ENCODE measurements around the gene TMEM82.

Gene TMEM82

DNA sequence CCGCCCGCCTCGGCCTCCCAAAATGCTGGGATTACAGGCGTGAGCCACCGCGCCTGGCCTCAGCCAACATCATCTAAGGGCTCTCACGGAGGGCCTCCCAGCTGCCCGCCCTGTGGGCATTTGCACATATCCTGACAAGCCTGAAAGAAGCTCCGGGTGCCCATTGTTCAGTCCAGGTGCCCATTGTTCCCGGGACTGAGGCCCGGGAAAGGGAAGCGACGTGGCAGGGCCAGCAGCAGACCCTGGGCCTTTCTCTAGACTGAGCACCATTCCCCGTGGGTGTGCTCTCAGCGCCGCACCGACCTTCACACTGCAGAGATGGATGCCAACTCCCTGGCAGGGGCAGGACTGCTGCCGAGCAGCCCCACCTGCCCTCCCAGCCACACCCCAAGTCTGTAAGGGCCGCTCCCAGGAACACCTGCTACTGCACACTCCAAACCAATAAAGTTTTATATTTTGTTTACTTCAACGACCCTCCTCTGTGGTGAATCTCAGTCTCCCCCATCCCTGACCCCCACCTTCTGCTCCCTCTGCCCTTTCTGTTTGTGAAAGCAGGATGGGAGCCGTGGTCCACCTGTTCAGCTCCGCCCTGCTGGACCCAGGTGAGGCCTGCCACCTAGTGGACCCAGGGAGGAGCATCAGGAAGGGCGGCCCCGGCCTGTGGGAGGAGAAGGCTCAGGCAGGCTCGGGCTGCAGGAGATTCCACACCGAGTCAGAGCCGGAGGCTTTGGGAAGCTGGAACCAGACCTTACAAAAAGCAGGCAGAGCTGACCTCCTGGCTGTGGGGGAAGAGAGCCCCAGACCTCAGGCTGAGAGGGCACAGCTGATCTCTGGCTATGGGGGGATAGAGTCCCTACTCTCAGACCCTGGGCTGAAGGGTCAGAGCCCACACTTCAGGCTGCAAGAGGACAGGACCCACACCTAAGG is 1.1 kb upstream of the TMEM82 start:
- Histone ChIP-seq H3K27me3 (ENCODE audit: control insufficient read depth in 2 of 2, insufficient read depth in 2 of 2, low read length in 2 of 2) (no peaks in the 10 kb centered on the region), H3K4me1 (ENCODE audit: control insufficient read depth in 2 of 2, insufficient read depth in 2 of 2, low read length in 2 of 2) (peaks cover 20 to 39% of the 10 kb centered on the region in 2 donors), H3K4me3 (ENCODE audit: low read length in 2 of 2) (peak overlapping the region; percentile 10 to 56), H3K36me3 (ENCODE audit: control insufficient read depth in 2 of 2, insufficient read depth in 2 of 2, low read length in 2 of 2) (no peaks in the 10 kb centered on the region), H3K9me3 (ENCODE audit: control insufficient read depth in 2 of 2, low read length in 2 of 2) (no peaks in the 10 kb centered on the region), H3K27ac (ENCODE audit: low read depth in 2 of 2, low read length in 2 of 2) (peak overlapping the region; percentile 79 to 91), H3K9ac (ENCODE audit: low read depth in 1 of 2, low read length in 2 of 2) (peak overlapping the region; percentile 63 to 81)

GRCh38 chr1:15744122-15744679 is 1.9 kb downstream of the TMEM82 start:
- Histone ChIP-seq H3K4me1 (ENCODE audit: control insufficient read depth in 2 of 2, insufficient read depth in 2 of 2, low read length in 2 of 2) (peaks cover 3 to 17% of the 10 kb centered on the region in 2 donors), H3K9ac (ENCODE audit: low read depth in 1 of 2, low read length in 2 of 2) (no peak overlapping the region), H3K27me3 (ENCODE audit: control insufficient read depth in 2 of 2, insufficient read depth in 2 of 2, low read length in 2 of 2) (no peaks in the 10 kb centered on the region), H3K4me3 (ENCODE audit: low read length in 2 of 2) (no peak overlapping the region), H3K27ac (ENCODE audit: low read depth in 2 of 2, low read length in 2 of 2) (no peak overlapping the region), H3K36me3 (ENCODE audit: control insufficient read depth in 2 of 2, insufficient read depth in 2 of 2, low read length in 2 of 2) (no peaks in the 10 kb centered on the region), H3K9me3 (ENCODE audit: control insufficient read depth in 2 of 2, low read length in 2 of 2) (no peaks in the 10 kb centered on the region)

DNA sequence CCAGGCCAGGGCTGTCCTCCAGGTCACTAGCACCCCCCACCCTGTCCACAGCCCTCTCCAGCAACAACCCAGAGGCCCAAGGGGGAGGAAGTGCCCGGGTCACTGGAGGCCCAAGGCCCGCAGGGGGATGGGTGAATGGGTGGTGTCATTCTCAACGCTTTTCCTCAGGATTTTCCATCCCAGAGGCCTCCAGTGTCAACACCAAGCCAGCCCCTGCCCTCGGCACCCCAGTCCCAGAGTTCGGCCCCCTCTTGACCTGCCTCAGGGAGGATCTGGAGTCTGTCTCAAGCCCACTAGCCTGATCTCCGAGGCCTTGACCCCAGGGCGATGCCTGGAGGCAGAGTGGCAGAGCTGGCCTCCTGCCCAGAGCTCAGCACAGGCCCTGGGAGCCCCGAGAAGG is 5.1 kb downstream of the TMEM82 start:
- H3K9ac ChIP-seq (ENCODE audit: low read depth in 1 of 2, low read length in 2 of 2) = no peak overlapping the region
- no peaks in the 10 kb centered on the region for H3K27me3 ChIP-seq (ENCODE audit: control insufficient read depth in 2 of 2, insufficient read depth in 2 of 2, low read length in 2 of 2)
- peaks cover 0 to 3% of the 10 kb centered on the region in 2 donors for H3K4me1 ChIP-seq (ENCODE audit: control insufficient read depth in 2 of 2, insufficient read depth in 2 of 2, low read length in 2 of 2)
- no peaks in the 10 kb centered on the region for H3K9me3 ChIP-seq (ENCODE audit: control insufficient read depth in 2 of 2, low read length in 2 of 2)
- H3K4me3 ChIP-seq (ENCODE audit: low read length in 2 of 2) = no peak overlapping the region
- H3K36me3 ChIP-seq (ENCODE audit: control insufficient read depth in 2 of 2, insufficient read depth in 2 of 2, low read length in 2 of 2) = no peaks in the 10 kb centered on the region
- H3K27ac ChIP-seq (ENCODE audit: low read depth in 2 of 2, low read length in 2 of 2) = no peak overlapping the region

DNA sequence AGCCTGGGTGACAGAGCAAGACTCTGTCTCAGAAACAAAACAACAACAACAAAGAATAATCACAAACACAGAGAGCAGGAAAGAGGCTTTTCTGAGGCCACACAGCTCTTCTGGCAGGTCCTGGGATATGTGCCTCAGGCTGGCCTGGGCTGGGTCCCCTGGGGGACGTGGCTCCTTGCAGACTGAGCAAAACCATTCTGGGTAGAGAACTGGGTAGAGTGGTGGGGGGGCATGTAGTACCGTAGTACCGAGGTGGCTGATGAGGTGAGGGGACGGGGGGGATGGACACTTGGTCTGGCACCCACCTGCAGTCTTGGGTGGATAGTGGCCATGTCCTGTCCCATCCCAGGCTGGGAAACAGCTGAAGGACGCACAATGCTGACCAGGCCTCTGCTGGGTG is 6.0 kb downstream of the TMEM82 start:
- H3K27me3 ChIP-seq (ENCODE audit: control insufficient read depth in 2 of 2, insufficient read depth in 2 of 2, low read length in 2 of 2) = no peaks in the 10 kb centered on the region
- H3K4me1 ChIP-seq (ENCODE audit: control insufficient read depth in 2 of 2, insufficient read depth in 2 of 2, low read length in 2 of 2) = no peaks in the 10 kb centered on the region
- no peak overlapping the region for H3K27ac ChIP-seq (ENCODE audit: low read depth in 2 of 2, low read length in 2 of 2)
- H3K4me3 ChIP-seq (ENCODE audit: low read length in 2 of 2) = no peak overlapping the region
- no peaks in the 10 kb centered on the region for H3K9me3 ChIP-seq (ENCODE audit: control insufficient read depth in 2 of 2, low read length in 2 of 2)
- no peaks in the 10 kb centered on the region for H3K36me3 ChIP-seq (ENCODE audit: control insufficient read depth in 2 of 2, insufficient read depth in 2 of 2, low read length in 2 of 2)
- no peak overlapping the region for H3K9ac ChIP-seq (ENCODE audit: low read depth in 1 of 2, low read length in 2 of 2)

- H3K9ac ChIP-seq (ENCODE audit: low read depth in 1 of 2, low read length in 2 of 2) = no peak overlapping the region
- no peaks in the 10 kb centered on the region for H3K36me3 ChIP-seq (ENCODE audit: control insufficient read depth in 2 of 2, insufficient read depth in 2 of 2, low read length in 2 of 2)
- no peaks in the 10 kb centered on the region for H3K27me3 ChIP-seq (ENCODE audit: control insufficient read depth in 2 of 2, insufficient read depth in 2 of 2, low read length in 2 of 2)
- no peak overlapping the region for H3K27ac ChIP-seq (ENCODE audit: low read depth in 2 of 2, low read length in 2 of 2)
- H3K4me1 ChIP-seq (ENCODE audit: control insufficient read depth in 2 of 2, insufficient read depth in 2 of 2, low read length in 2 of 2) = no peaks in the 10 kb centered on the region
- H3K9me3 ChIP-seq (ENCODE audit: control insufficient read depth in 2 of 2, low read length in 2 of 2) = no peaks in the 10 kb centered on the region
- no peak overlapping the region for H3K4me3 ChIP-seq (ENCODE audit: low read length in 2 of 2)
These were observed 6.5 kb downstream of the TMEM82 start for GRCh38 chr1:15748690-15749398.

DNA sequence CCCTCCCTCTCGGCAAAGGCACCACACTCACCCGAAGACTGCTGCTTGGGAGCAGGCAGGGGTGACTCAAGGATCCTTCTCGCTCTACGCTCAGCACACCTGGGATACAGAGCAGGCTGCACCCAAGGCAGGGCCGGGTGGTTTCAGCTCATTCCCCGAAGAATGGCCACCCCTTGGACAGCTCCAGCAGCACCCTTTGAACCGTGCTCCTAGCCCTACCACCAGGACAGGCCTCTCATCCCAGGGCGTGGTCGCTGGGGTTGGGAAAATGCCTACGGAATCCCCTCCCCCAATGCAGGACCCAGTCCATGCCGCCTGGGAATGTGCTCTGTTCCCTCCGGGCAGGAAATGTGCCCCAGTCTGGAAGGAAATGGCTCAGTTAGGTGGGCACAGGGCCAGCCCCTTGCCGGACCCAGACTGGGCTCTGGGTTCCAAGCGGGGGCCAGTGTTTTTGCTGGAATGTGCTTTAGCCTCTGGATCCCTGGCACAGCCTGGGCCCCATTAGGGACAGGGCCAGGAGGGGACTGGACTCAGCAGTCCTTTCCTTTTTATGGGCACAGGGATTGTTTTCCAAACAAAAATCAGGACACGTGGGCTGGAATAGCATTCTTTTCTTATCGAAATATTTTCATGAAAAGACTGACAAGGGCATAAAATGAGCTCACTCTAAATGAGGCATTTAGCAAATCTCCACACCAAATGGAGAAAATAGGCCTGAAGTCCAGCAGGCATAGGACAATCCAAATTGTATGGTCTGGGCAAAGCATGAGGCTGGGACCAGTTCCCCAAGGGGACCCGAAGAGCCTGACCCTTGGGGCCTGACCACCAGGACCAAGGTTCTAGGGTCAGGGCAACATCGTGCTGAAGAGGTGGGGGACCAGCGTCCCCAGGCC is 7.3 kb downstream of the TMEM82 start:
- no peaks in the 10 kb centered on the region for H3K27me3 ChIP-seq (ENCODE audit: control insufficient read depth in 2 of 2, insufficient read depth in 2 of 2, low read length in 2 of 2)
- H3K27ac ChIP-seq (ENCODE audit: low read depth in 2 of 2, low read length in 2 of 2) = no peak overlapping the region
- no peaks in the 10 kb centered on the region for H3K4me1 ChIP-seq (ENCODE audit: control insufficient read depth in 2 of 2, insufficient read depth in 2 of 2, low read length in 2 of 2)
- no peak overlapping the region for H3K4me3 ChIP-seq (ENCODE audit: low read length in 2 of 2)
- no peaks in the 10 kb centered on the region for H3K9me3 ChIP-seq (ENCODE audit: control insufficient read depth in 2 of 2, low read length in 2 of 2)
- H3K36me3 ChIP-seq (ENCODE audit: control insufficient read depth in 2 of 2, insufficient read depth in 2 of 2, low read length in 2 of 2) = no peaks in the 10 kb centered on the region
- no peak overlapping the region for H3K9ac ChIP-seq (ENCODE audit: low read depth in 1 of 2, low read length in 2 of 2)

GRCh38 chr1:15750924-15751323 is 8.6 kb downstream of the TMEM82 start:
- H3K9ac ChIP-seq (ENCODE audit: low read depth in 1 of 2, low read length in 2 of 2) = no peak overlapping the region
- peaks cover 4 to 7% of the 10 kb centered on the region in 2 donors for H3K4me1 ChIP-seq (ENCODE audit: control insufficient read depth in 2 of 2, insufficient read depth in 2 of 2, low read length in 2 of 2)
- no peak overlapping the region for H3K27ac ChIP-seq (ENCODE audit: low read depth in 2 of 2, low read length in 2 of 2)
- no peaks in the 10 kb centered on the region for H3K9me3 ChIP-seq (ENCODE audit: control insufficient read depth in 2 of 2, low read length in 2 of 2)
- H3K4me3 ChIP-seq (ENCODE audit: low read length in 2 of 2) = no peak overlapping the region
- H3K36me3 ChIP-seq (ENCODE audit: control insufficient read depth in 2 of 2, insufficient read depth in 2 of 2, low read length in 2 of 2) = no peaks in the 10 kb centered on the region
- H3K27me3 ChIP-seq (ENCODE audit: control insufficient read depth in 2 of 2, insufficient read depth in 2 of 2, low read length in 2 of 2) = no peaks in the 10 kb centered on the region

DNA sequence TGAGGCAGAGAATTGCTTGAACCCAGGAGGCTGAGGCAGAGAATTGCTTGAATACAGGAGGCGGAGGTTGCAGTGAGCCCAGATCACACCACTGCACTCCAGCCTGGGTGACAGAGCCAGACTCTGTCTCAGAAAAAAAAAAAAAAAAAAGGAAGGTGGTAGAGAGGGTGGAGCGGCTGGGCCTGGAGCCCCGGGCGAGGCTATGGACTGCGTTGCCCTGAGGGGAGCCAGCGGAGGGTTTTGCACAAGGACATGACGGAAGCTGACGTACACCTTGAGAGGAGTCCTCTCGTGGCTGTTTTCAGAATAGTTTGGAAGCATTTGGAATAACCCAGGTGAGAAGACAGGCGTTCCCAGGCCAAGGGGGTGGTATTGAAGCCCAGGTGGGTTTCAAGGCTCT is 9.4 kb downstream of the TMEM82 start:
- Histone ChIP-seq H3K9me3 (ENCODE audit: control insufficient read depth in 2 of 2, low read length in 2 of 2) (no peaks in the 10 kb centered on the region), H3K4me3 (ENCODE audit: low read length in 2 of 2) (no peak overlapping the region), H3K36me3 (ENCODE audit: control insufficient read depth in 2 of 2, insufficient read depth in 2 of 2, low read length in 2 of 2) (no peaks in the 10 kb centered on the region), H3K9ac (ENCODE audit: low read depth in 1 of 2, low read length in 2 of 2) (no peak overlapping the region), H3K27me3 (ENCODE audit: control insufficient read depth in 2 of 2, insufficient read depth in 2 of 2, low read length in 2 of 2) (peaks cover 0 to 4% of the 10 kb centered on the region in 2 donors), H3K27ac (ENCODE audit: low read depth in 2 of 2, low read length in 2 of 2) (no peak overlapping the region), H3K4me1 (ENCODE audit: control insufficient read depth in 2 of 2, insufficient read depth in 2 of 2, low read length in 2 of 2) (peaks cover 10 to 14% of the 10 kb centered on the region in 2 donors)

DNA sequence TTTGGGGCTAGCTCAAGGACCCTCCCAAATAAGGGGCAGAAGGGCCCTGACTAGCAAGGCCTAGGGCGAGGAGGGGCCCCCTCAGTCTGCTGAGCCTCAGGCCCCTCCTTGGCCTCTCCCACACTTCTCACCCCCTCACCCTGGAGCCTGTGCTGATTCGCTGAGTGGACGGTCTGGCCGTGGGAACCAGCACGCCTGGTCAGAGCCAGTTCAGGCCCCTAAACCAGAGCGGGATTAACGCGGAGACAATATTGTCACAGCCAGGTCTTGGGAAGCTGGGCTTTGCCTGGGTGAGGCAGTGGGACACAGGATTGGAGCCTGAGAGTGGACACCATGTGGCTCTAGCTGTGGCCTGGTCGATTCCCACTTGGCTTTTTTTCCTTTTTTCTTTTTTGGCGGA is 11.5 kb downstream of the TMEM82 start:
- Histone ChIP-seq H3K27me3 (ENCODE audit: control insufficient read depth in 2 of 2, insufficient read depth in 2 of 2, low read length in 2 of 2) (peaks cover 0 to 4% of the 10 kb centered on the region in 2 donors), H3K36me3 (ENCODE audit: control insufficient read depth in 2 of 2, insufficient read depth in 2 of 2, low read length in 2 of 2) (no peaks in the 10 kb centered on the region), H3K9ac (ENCODE audit: low read depth in 1 of 2, low read length in 2 of 2) (no peak overlapping the region), H3K4me3 (ENCODE audit: low read length in 2 of 2) (no peak overlapping the region), H3K27ac (ENCODE audit: low read depth in 2 of 2, low read length in 2 of 2) (no peak overlapping the region), H3K9me3 (ENCODE audit: control insufficient read depth in 2 of 2, low read length in 2 of 2) (no peaks in the 10 kb centered on the region), H3K4me1 (ENCODE audit: control insufficient read depth in 2 of 2, insufficient read depth in 2 of 2, low read length in 2 of 2) (peaks cover 14 to 27% of the 10 kb centered on the region in 2 donors)

Measured in mucosa of rectum (tissue), 2 donors.